ENCODE results near the gene RUVBL1.

The RUVBL1 gene

DNA sequence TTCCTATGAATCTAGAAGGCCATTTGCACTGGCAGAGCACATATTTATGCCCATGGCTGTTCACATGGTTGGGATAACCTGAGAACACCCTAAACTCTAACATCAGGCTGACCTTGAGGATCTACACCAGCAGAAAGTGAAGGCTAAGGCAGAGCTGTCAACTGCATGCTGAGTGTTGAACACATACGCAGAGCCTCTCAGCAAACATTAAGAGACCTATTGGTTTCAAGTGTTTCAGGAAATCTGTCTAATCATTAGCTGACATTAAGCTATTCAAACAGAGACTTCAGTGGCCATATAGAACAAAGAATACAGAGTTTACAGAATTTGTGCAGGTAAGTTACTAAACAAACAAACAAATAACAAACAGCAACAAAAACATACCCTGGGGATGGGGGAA is 87.5 kb downstream of the RUVBL1 start:
- no peak overlapping the region for H3K27ac ChIP-seq
- H3K4me3 ChIP-seq (ENCODE audit: low read depth, low read length), result no peak overlapping the region
- peaks cover 4% of the 10 kb centered on the region for H3K27me3 ChIP-seq (replicated peaks)
- H3K36me3 ChIP-seq (replicated peaks), result no peaks in the 10 kb centered on the region
- TF ChIP-seq, protein P1, sequence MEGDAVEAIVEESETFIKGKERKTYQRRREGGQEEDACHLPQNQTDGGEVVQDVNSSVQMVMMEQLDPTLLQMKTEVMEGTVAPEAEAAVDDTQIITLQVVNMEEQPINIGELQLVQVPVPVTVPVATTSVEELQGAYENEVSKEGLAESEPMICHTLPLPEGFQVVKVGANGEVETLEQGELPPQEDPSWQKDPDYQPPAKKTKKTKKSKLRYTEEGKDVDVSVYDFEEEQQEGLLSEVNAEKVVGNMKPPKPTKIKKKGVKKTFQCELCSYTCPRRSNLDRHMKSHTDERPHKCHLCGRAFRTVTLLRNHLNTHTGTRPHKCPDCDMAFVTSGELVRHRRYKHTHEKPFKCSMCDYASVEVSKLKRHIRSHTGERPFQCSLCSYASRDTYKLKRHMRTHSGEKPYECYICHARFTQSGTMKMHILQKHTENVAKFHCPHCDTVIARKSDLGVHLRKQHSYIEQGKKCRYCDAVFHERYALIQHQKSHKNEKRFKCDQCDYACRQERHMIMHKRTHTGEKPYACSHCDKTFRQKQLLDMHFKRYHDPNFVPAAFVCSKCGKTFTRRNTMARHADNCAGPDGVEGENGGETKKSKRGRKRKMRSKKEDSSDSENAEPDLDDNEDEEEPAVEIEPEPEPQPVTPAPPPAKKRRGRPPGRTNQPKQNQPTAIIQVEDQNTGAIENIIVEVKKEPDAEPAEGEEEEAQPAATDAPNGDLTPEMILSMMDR (IDR thresholded peaks at IDR 0.05; ENCODE audit: low read depth, low read length, missing control alignments), result no peak
- DNase-seq, result no peak
- in situ Hi-C loops (cut with HindIII; ENCODE audit: low pct_ligation_motif_present, low sequenced_read_pairs), result no loop called here

DNA sequence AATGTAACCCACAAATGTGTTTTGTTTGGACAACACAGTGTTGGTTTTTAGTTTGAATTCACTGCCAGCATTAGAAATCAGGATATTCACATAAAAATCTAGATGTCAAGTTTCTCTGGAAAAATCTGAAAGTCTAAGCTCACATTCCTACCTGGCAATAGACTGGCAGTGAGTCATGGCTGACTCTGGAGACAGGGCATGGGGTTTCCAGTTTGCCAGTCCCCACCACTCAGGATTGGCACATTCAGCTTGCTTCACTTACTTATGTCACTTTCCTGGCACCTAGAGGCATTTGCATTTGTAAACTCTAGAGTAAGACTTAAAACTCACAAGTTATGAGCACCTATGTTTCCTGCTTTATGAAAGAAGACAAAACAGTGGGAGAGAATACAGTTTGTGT is 90.5 kb downstream of the RUVBL1 start:
- H3K4me3 ChIP-seq (ENCODE audit: low read depth, low read length), result no peak overlapping the region
- H3K27me3 ChIP-seq (replicated peaks), result no peaks in the 10 kb centered on the region
- TF ChIP-seq, protein P1 (IDR thresholded peaks at IDR 0.05; ENCODE audit: low read depth, low read length, missing control alignments), result no peak
- DNase-seq, result no peak
- no peaks in the 10 kb centered on the region for H3K36me3 ChIP-seq (replicated peaks)
- no peak overlapping the region for H3K27ac ChIP-seq
- in situ Hi-C loops (cut with HindIII; ENCODE audit: low pct_ligation_motif_present, low sequenced_read_pairs), result no loop called here
